Measurements from ENCODE around the gene TUBB2A.
"Not testable (repeated sequence)": the region's sequence is repeated elsewhere in the genome, so short reads cannot be mapped to it uniquely, and the experiment has no call there.

TUBB2A gene

GRCh38 chr6:3193102-3193849 lies 35.9 kb upstream of the TUBB2A start:
- H3K4me3 ChIP-seq (ENCODE audit: low read depth, low read length): no peak overlapping the region
- TF ChIP-seq, protein P1, sequence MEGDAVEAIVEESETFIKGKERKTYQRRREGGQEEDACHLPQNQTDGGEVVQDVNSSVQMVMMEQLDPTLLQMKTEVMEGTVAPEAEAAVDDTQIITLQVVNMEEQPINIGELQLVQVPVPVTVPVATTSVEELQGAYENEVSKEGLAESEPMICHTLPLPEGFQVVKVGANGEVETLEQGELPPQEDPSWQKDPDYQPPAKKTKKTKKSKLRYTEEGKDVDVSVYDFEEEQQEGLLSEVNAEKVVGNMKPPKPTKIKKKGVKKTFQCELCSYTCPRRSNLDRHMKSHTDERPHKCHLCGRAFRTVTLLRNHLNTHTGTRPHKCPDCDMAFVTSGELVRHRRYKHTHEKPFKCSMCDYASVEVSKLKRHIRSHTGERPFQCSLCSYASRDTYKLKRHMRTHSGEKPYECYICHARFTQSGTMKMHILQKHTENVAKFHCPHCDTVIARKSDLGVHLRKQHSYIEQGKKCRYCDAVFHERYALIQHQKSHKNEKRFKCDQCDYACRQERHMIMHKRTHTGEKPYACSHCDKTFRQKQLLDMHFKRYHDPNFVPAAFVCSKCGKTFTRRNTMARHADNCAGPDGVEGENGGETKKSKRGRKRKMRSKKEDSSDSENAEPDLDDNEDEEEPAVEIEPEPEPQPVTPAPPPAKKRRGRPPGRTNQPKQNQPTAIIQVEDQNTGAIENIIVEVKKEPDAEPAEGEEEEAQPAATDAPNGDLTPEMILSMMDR (IDR thresholded peaks at IDR 0.05; ENCODE audit: control insufficient read depth, extremely low read depth, insufficient read depth): no peak
- DNase-seq (ENCODE audit: low read depth): no peak

- H3K4me3 ChIP-seq (ENCODE audit: low read depth, low read length): no peak overlapping the region
- DNase-seq (ENCODE audit: low read depth): no peak
- TF ChIP-seq, protein P1 (IDR thresholded peaks at IDR 0.05; ENCODE audit: control insufficient read depth, extremely low read depth, insufficient read depth): no peak
Observed at GRCh38 chr6:3190779-3191178, 33.4 kb upstream of the TUBB2A start.

GRCh38 chr6:3190056-3190455 lies 32.7 kb upstream of the TUBB2A start:
- DNase-seq (ENCODE audit: low read depth): no peak
- TF ChIP-seq, protein P1 (IDR thresholded peaks at IDR 0.05; ENCODE audit: control insufficient read depth, extremely low read depth, insufficient read depth): no peak
- H3K4me3 ChIP-seq (ENCODE audit: low read depth, low read length): no peak overlapping the region

DNA sequence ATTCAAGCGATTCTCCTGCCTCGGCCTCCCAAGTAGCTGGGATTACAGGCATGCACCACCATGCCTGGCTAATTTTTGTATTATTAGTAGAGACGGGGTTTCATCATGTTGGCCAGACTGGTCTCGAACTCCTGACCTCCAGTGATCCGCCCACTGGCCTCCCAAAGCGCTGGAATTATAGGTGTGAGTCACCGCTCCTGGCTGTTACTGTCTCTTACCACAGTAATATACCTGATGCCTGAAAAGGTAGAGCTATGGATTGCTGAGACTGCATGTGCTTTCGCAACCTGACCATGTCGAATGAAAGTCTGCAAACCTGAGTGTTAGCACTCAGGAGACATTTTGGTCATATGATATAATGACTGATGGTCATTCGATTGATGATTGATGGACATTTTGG lies 31.8 kb upstream of the TUBB2A start:
- not testable (repeated sequence) for DNase-seq (ENCODE audit: low read depth); H3K4me3 ChIP-seq (ENCODE audit: low read depth, low read length)

DNA sequence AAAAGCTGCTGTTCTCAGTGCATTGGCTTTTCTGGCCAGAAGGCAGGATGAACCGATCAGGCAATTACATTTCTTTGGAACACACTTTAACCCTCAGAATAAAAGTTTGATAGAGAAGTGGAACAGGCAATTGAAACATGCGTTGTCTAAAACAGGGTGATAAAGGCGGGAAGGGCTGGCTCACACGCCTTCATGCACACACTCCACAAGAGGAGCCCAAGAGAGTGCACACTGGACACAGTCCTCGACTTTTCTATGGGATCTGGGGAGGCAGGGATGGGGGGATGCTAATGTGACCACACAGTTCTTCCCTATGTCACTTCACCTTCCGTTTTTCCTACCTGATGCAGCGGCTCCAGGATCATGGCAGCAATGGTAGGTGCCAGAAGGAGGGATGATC lies 30.9 kb upstream of the TUBB2A start:
- TF ChIP-seq, protein P1 (IDR thresholded peaks at IDR 0.05; ENCODE audit: control insufficient read depth, extremely low read depth, insufficient read depth): no peak
- no peak for DNase-seq (ENCODE audit: low read depth)

DNA sequence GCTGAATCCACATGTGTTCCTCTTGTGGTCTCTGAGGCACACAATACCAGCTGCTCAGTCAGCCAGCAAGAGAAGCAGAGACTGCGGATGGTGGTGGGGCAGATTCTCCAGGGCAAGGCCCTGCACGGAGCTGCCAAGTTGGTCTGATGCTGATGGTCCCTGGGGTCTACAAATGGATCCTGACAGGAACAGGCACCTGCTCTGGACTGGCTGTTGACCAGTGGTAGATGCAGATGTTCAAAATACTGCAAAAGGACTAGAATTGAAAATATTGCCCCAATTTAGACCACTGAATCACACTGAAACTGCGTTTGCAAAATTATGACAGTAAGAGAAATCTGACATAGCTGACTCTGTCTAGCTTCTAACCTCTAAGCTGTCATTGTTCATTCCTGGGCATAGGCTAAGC lies 29.6 kb upstream of the TUBB2A start:
- TF ChIP-seq, protein P1 (IDR thresholded peaks at IDR 0.05; ENCODE audit: control insufficient read depth, extremely low read depth, insufficient read depth): no peak
- DNase-seq (ENCODE audit: low read depth): no peak
- no peak overlapping the region for H3K4me3 ChIP-seq (ENCODE audit: low read depth, low read length)

More for the DNA sequence above, 30.9 kb upstream of the TUBB2A start:
- no peak overlapping the region for H3K4me3 ChIP-seq (ENCODE audit: low read depth, low read length)

- no peak for DNase-seq (ENCODE audit: low read depth)
- TF ChIP-seq, protein P1 (IDR thresholded peaks at IDR 0.05; ENCODE audit: control insufficient read depth, extremely low read depth, insufficient read depth): no peak
- no peak overlapping the region for H3K4me3 ChIP-seq (ENCODE audit: low read depth, low read length)
Observed at GRCh38 chr6:3183066-3183465, 25.7 kb upstream of the TUBB2A start.

Data from LNCaP clone FGC (cell line).